ENCODE results near the gene ABCA5.

DNA sequence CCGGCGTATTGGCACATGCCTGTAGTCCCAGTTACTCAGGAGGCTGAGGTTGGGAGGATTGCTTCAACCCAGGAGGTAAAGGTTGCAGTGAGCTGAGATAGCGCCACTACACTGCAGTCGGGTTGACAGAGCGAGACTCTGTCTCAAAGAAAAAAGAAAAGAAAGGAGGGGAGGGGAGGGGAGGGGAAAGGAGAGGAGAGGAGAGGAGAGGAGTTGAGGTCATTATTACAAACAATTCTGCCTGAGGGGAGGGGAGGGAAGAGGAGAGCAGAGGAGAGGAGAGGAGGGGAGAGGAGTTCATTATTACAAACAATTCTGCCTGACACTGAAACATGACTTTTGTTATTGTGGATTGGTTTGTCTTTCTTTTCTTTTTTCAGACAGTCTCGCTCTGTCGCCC, 19.8 kb upstream of the ABCA5 start:
- no peak for TF ChIP-seq CTCF (IDR thresholded peaks at IDR 0.05)
- TF ChIP-seq POLR2A (IDR thresholded peaks at IDR 0.05) = no peak
